K562 (cell line): ENCODE measurements around the gene MKRN3. TPM values are rescaled to one million over a fixed set of nuclear protein-coding genes. Genes with fewer than 3 reads are reported as not detected.

ENCODE experiments used
- EP300 ChIP-seq: IDR thresholded peaks from 2 replicates; pipeline ENCODE4 v1.6.1; 2012; ENCODE audit warnings: low read length, improper control_type of control experiment
- HDAC1 ChIP-seq, 2 experiments: fragments of 450-650 bp; IDR thresholded peaks; 2 replicates each; pipeline ENCODE4 v1.6.1; 2016 to 2017; ENCODE audit warnings: inconsistent platforms in 1 of 2, mild to moderate bottlenecking in 1 of 2, moderate library complexity in 1 of 2
- JUN ChIP-seq, 2 experiments: sonication (generic) in 1 of 2; formaldehyde crosslinking in 1 of 2; IDR thresholded peaks; 2 replicates each; pipeline versions ENCODE4 v1.6.1 to v1.8.0; 2012 to 2022; ENCODE audit warnings: borderline replicate concordance in 2 of 2, mild to moderate bottlenecking in 2 of 2, improper control_type of control experiment in 1 of 2, low read depth in 1 of 2, low read length in 1 of 2, missing genetic modification reagents in 1 of 2
- NKRF ChIP-seq: fragments of 450-650 bp; IDR thresholded peaks from 2 replicates; pipeline ENCODE4 v1.6.1; 2016; ENCODE audit warnings: borderline replicate concordance
- NR2C1 ChIP-seq, 2 experiments: fragments of 450-650 bp; IDR thresholded peaks; 2 replicates each; pipeline ENCODE4 v1.6.1; 2017; ENCODE audit warnings: mild to moderate bottlenecking in 2 of 2, antibody characterized with exemption in 1 of 2, inconsistent platforms in 1 of 2, missing compliant biosample characterization in 1 of 2, missing genetic modification characterization in 1 of 2
- POLR2AphosphoS2 ChIP-seq: IDR thresholded peaks from 2 replicates; pipeline ENCODE4 v1.6.1; 2012; ENCODE audit warnings: low read length, improper control_type of control experiment
- POLR3A ChIP-seq: IDR thresholded peaks from 2 replicates; pipeline ENCODE4 v1.6.1; 2011; ENCODE audit warnings: borderline replicate concordance, mild to moderate bottlenecking, moderate library complexity; ENCODE audit not compliant: insufficient read length, insufficient read depth; ENCODE audit errors: extremely low read depth
- REST ChIP-seq, 2 experiments: fragments of 450-650 bp; formaldehyde crosslinking in 1 of 2; IDR thresholded peaks; 2 replicates each; pipeline versions ENCODE4 v1.4.0 to v1.6.1; 2014 to 2020; ENCODE audit warnings: mild to moderate bottlenecking in 2 of 2, borderline replicate concordance in 1 of 2, low read depth in 1 of 2
- RHOXF2B ChIP-seq: fragments of 250-450 bp; sonication (Bioruptor Pico); conservative IDR thresholded peaks from 2 replicates; pipeline ENCODE4 v1.5.1; 2021
- THRA ChIP-seq: fragments of 450-650 bp; IDR thresholded peaks from 2 replicates; pipeline ENCODE4 v1.6.1; 2017; ENCODE audit warnings: mild to moderate bottlenecking, moderate library complexity
- TRIM25 ChIP-seq: fragments of 450-650 bp; IDR thresholded peaks from 2 replicates; pipeline ENCODE4 v1.7.0; 2016; ENCODE audit warnings: borderline replicate concordance
- polyA plus RNA-seq, 8 experiments: library from polyadenylated mRNA; depleted of rRNA in 4 of 8; stranded (reverse) in 5 of 8; unstranded in 3 of 8; fragments of >200 nt; fragmentation: Nextera tagmentation in 2 of 8; fragmentation: Illumina TruSeq in 1 of 8; extraction: Ambion mirVana in 2 of 8; extraction: Trizol in 1 of 8; gene quantifications; 2 replicates each; pipeline versions ENCODE4 v1.2.1 to v1.2.3, GENCODE V29; 2011 to 2014; ENCODE audit warnings: inconsistent platforms in 1 of 8, missing spikeins in 1 of 8
- total RNA-seq, 7 experiments: library from RNA; depleted of rRNA in 6 of 7; stranded (reverse); fragments of >200 nt in 6 of 7; fragmentation: Illumina TruSeq in 2 of 7; extraction: Trizol in 2 of 7; gene quantifications; 2 replicates each; pipeline versions ENCODE4 v1.2.1 to v1.2.3, GENCODE V29; 2011 to 2021; ENCODE audit warnings: low replicate concordance in 1 of 7

MKRN3 gene
- total and polyA plus RNA-seq, 9 of the 15 experiments (the other 6 are each of a cell fraction or from before 2014, with no cell fraction given): 6.5 to 33.4 (median 25.1) TPM

GRCh38 chr15:23565395-23566070 is at the start of gene MKRN3 (continued):
- peak; percentile 82 for TF ChIP-seq REST (IDR thresholded peaks at IDR 0.05; ENCODE audit: borderline replicate concordance)
- TF ChIP-seq REST (CRISPR knock-in tag; IDR thresholded peaks at IDR 0.05; ENCODE audit: low read depth): no peak
- no peak for TF ChIP-seq THRA
- peak in 1 of 2 experiments; percentile 62; a peak in 2 of 4 replicates for TF ChIP-seq HDAC1 (IDR thresholded peaks at IDR 0.05)
- TF ChIP-seq JUN (IDR thresholded peaks at IDR 0.05; ENCODE audit: borderline replicate concordance, low read depth, low read length): no peak
- no peak for TF ChIP-seq JUN (CRISPR knock-in tag; IDR thresholded peaks at IDR 0.05; ENCODE audit: borderline replicate concordance)
- peak; percentile 55; the same call in 1 of the 2 replicates for TF ChIP-seq NR2C1 (IDR thresholded peaks at IDR 0.05)
- peak; percentile 78 for TF ChIP-seq NR2C1 (tag; IDR thresholded peaks at IDR 0.05)
- TF ChIP-seq EP300: peak; percentile 59
- TF ChIP-seq POLR3A: no peak
- TF ChIP-seq POLR2AphosphoS2: no peak; the same call in 1 of the 2 replicates
- TF ChIP-seq NKRF: 0 out of 2 replicates have a peak, but pooled peaks have one; percentile 57
- no peak for TF ChIP-seq TRIM25
- no peak for TF ChIP-seq RHOXF2B
